NCI-H2029 (cell line): ENCODE data around the gene BET1L.
"Not testable (repeated sequence)": the region's sequence is repeated elsewhere in the genome, so short reads cannot be mapped to it uniquely, and the experiment has no call there.

ENCODE experiments used
- DNase-seq: peaks from one replicate; lab custom pipeline; 2025; lab: John Stamatoyannopoulos, UW

BET1L gene

DNA sequence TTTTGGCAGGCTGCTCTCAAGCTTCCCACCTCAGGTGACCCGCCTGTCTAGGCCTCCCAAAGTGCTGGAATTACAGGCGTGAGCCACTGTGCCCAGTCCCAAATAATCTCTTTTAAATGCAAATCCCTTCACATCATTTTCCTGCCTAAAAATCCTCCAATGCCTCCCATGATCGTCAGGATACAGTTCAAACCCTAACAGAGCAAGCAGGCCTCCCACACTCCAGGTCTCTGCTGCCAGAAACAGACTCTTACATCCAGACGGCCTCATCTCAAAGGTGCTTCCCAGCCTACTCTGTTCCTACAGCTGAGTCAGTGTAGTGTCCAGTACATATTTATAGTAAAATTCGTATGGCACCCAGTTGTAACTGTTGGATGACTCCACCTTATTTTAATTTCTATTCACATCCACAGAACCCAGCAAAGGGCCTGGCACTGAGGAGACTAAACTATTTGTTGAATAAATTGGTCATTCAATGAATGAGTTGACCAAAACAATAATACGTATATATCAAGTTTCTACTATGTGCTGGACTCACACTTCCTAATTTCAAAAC is 20.7 kb upstream of the BET1L start:
- no peak for DNase-seq

DNA sequence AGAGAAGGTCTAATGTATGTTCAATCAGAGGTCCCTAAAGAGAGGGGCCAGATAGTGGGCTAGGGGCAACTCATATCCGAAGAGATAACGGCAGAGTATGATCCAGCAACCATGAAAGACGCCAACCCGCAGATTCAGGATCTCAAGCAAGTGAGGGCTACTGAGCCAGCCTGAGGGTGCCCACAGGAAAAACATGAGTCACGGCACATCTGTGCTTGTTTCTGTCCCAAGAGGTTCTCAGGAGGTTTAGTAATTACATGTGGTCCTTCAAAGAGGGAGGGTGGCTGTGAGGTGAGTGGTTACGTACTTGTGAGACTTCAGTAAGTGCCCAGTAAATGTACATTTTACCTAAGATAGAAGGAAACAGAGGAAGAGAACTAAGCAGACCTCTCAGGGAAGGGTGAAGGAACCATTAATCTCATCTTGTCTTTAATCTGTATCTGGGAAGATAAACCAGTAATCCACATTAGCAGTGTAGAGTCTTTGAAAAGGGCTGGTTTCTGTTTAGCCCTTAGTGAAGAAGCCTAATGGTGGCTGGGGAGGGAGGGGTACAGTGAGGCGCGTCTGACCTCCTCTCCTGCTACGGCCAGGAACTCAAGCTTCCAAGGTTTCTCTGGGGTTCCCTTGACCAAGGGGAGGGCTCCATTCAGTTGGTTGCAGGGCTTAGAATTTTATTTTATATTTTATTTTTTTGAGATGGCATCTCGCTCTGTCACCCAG is 18.7 kb upstream of the BET1L start:
- no peak for DNase-seq

DNA sequence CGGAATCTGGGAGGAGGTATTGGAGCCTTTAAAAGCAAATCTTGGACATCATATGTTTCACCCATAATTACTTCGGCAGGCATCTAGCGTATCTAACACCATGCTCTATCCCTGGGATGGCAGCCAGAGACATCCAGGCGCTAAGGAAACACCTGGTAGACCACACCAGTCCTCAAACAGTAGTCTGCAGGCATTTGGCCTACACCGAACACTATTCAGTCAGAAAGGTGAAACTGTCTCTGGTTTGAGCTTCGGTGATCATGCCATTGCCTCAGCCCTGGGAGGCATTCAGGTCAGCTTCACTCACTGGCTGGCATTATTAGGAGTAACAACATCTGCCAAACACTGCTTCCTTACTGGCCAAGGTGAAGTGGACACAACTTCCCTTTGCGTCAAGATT is 17.2 kb upstream of the BET1L start:
- DNase-seq, result no peak

DNA sequence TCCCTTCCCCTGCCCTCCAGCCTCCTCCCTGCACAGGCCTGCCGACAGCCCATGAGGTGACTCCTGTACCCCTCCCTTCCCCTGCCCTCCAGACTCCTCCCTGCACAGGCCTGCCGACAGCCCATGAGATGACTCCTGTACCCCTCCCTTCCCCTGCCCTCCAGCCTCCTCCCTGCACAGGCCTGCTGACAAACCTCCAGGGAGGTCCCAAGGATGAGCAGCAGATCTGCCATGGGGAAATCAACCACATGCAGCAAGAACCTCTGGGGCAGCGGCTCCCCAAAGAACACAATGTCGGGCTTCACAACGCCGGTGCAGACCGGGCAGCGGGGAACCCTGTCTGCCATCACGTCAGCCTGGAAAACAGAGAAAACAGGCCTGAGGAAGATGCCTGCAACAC is 16.7 kb upstream of the BET1L start:
- no peak for DNase-seq

DNA sequence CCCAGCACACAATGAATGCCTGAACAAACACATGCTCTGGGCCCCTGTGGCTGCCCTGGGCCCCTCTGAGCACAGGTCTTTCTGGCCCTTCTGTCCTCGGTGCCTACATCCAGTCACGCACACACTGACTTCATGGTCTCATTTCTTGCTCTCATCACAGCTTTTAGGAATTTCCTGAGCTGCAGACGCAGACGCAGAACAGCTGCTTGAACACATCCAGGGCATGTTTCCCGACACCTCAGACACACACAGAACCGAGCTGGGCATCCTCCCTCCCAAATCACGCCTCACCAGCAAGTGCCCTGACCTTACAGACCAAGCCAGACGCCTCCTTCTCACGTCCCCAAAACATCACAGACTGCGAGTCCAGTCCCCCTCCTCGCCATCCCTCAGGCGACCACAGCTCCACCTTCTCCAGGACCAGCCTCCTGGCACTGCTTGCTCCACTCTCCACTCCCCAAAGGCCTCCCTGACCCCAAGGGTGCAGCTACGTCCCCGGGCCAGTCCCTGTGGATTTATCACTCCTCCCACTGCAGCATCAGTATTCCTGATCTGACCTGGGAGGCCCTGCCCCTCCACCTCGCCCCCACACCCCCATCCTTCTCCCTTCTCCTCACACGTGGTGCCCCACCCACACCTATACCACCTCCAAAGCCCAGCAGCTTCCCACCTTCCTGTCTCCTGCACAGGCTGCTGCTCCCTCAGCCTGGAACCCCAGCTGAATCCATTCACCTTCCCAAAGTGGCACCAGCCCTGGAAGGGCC is 16.0 kb upstream of the BET1L start:
- DNase-seq, result no peak

DNA sequence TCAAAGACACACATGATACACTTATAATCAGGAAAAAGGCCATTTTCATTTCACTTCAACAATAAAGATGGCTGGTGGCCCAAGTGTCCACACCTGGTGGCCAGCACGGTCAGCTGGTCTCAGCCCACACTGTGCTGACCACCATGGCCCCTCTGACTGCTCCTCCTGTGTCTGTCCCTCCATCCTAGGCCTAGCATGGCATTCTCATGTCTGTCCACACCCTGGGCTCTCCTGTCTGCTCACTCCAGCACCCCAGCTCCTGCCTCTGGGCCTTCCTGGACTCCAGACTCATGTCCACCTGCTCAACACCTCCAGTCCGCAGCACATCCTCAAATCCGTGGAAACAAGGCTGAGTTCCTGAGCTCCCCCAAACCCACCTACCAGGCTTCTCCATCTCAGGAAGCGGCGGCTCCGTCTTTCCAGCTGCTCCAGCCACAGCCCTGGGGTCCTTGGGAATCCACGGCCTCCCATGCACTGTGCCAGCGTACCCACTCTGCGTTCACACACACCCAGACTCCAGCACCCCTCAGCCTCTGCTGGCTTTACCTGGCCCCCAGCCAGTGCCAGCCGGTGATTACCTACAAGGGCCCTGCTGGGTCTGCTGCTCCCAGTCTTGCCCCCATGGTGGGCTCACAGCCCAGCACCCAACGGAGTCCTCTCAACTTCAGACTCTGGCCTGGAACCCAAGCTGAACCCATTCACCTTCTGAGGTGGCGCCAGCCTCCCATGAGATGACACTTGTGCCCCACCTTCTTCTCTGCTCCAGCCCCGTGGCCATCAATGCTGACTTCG is 15.0 kb upstream of the BET1L start:
- no peak for DNase-seq

DNA sequence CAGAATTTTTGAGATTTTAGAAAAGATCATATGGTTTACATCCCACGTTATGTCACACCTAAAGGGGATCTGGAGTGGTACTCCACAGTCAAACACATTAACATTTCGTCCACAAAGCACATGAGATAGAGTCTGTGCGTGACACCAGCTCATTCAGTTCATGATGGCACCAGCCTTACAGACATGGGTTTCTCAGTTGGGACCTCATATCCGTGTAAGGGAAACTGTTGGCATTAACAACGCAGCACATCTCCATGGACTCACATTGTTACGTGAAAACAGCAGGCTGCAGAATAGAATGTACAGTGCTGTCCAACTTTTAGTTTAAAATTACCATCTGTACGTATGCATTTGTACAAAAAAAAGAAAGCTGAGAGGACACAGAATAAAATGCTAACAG is 14.3 kb upstream of the BET1L start:
- no peak for DNase-seq

DNA sequence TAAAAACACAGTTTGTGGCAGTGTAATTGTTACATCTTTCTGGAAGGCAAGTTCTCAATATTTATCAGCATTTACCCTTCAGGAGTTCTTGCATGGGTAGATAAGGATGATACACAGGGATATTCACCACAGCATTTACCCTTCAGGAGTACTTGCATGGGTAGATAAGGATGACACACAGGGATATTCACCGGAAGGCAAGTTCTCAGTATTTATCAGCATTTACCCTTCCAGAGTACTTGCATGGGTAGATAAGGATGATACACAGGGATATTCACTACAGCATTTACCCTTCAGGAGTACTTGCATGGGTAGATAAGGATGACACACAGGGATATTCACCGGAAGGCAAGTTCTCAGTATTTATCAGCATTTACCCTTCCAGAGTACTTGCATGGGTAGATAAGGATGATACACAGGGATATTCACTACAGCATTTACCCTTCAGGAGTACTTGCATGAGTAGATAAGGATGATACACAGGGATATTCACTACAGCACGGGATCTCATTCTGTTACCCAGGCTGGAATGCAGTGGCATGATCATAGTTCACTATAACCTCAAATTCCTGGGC is 13.5 kb upstream of the BET1L start:
- DNase-seq, result not testable (repeated sequence)

DNA sequence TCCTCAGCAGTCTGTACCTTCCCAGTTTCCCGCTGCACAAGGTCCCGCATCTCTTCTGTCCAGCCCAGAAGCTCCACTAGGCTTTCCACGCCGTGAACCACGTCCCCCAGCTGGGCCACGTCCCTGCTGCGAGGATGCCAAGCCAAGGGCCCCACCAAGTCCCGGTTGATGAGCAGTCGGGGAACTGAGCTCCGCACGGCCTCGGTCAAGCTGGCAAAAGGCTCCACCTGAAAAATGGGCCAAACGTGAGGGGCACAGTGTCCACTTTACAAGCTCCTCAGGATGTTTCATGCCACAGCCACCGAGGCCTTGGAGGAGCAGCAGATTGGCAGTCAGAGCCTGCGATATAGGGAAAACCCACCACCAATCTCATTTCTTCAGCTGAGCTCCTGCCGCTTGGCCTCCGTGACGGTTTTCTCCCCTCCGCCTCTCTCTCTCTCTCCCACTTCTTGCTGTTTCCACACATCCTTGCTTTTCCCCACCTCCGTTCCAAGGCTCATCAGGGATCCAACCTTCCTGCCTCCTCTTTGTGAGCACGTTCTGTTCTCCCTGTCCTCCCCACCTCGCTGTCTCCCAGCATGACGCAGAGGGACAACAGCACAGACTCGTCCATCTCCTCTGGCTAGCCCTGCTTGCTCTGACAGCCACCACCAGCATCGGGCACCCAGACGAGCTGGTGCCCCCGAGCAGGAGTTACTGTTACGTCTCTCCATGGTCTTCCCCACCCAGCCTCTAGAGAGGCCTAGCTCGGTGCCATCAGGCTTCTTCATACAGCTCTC is 11.8 kb upstream of the BET1L start:
- no peak for DNase-seq

DNA sequence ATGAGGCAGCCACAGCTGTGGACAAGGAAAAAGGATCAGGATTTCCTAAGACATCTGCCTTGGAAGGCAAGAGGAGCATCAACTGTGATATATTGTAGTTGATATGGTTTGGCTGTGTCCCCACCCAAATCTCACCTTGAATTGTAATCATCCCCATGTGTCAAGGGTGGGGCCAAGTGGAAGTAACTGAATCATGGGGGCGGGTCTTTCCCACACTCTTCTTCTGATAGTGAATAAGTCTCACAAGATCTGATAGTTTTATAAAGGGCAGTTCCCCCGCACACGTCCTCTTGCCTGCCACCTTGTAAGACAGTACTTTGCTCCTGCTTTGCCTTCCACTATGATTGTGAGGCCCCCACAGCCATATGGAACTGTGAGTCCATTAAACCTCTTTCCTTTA is 10.5 kb upstream of the BET1L start:
- no peak for DNase-seq

DNA sequence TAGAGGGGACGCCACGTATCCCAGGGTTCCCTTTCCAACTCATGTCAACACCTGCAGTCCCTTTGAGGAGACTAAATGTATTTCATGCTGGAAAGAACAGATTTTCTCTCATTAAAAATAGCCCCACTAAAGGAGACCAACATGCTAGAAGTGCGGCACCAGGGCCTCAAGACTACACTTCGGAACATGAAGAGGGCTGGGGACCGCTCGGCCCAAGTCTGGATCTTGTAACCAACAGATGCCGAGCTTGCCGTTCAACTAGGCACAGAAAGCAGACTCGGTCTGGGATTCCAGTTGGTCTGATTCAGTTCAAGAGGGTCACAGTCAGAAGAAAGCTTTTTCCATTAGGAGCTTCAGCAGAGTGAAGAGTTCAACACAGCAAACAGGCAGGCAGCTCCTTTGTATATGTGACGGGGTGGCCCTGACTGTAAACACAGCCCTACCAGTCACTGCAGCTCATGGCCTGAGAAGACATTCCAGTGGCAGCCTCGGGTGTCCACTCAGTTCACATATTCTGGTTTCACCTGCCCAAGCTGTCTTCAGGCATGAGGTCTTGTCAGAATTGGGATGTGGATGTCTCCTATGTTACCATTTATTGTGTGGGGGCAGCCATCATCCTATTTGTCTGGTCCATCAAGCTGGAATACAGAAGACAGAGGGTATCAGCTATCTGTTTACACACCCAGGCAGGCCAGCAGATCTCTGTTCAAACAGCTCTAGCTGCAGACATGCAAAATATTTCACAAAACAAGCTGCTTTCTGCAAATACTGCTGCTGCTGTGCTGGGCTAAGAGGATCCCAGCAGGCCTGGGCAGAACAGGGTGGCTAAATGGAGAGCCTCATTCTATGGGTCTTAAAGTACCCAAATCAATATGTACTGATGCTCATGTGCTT is 9.1 kb upstream of the BET1L start:
- no peak for DNase-seq

DNA sequence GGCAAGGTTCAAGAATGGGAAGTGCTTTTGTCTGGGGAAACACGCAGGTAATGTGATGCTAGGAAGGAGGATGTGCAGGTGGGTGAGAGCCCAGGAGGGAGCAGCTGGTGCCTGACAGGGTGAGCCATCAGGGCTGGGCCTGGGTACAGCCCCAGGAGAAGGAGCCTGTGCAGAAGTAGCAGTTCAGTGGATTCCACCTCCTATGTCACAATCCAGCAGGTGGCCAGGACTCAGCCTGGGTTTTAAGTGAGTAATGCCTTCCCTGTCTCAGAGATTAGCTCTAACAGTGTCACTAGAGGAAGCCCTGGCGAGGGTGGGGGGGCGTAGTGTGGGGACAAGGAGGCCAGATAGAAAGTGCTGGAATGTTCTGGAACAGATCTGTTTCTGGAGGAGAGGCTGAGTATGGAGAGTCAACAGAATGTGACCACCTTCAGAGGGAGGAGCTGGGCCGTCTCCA is 8.4 kb upstream of the BET1L start:
- no peak for DNase-seq

DNA sequence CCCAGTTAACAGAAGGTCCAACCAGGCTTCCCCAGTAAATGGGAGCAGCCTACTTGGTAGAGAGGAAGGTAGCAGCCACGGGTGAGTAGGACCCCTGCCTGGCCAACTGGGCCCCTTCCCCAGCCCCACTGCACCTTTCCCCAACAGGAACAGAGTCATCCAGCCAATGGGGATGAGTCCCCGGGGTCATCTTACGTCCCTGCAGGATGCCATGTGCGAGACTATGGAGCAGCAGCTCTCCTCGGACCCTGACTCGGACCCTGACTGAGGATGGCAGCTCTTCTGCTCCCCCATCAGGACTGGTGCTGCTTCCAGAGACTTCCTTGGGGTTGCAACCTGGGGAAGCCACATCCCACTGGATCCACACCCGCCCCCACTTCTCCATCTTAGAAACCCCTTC is 6.9 kb upstream of the BET1L start:
- no peak for DNase-seq

DNA sequence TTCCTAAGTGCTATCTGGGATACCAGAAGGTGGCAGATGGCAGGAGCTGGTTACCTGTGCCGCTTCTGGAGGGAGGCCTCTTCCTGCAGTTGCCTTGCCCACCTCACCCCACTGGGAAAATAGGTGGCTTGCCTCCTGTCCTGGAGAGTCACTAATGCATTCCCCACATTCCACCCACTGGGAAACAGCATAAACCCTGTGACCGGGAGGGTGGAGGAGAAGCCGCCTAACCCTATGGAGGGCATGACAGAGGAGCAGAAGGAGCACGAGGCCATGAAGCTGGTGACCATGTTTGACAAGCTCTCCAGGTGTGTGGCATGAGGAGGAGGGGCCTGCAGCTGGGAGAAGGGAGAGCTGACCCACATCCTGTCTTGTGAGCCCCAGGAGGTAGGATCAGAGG is 5.9 kb upstream of the BET1L start:
- no peak for DNase-seq

DNA sequence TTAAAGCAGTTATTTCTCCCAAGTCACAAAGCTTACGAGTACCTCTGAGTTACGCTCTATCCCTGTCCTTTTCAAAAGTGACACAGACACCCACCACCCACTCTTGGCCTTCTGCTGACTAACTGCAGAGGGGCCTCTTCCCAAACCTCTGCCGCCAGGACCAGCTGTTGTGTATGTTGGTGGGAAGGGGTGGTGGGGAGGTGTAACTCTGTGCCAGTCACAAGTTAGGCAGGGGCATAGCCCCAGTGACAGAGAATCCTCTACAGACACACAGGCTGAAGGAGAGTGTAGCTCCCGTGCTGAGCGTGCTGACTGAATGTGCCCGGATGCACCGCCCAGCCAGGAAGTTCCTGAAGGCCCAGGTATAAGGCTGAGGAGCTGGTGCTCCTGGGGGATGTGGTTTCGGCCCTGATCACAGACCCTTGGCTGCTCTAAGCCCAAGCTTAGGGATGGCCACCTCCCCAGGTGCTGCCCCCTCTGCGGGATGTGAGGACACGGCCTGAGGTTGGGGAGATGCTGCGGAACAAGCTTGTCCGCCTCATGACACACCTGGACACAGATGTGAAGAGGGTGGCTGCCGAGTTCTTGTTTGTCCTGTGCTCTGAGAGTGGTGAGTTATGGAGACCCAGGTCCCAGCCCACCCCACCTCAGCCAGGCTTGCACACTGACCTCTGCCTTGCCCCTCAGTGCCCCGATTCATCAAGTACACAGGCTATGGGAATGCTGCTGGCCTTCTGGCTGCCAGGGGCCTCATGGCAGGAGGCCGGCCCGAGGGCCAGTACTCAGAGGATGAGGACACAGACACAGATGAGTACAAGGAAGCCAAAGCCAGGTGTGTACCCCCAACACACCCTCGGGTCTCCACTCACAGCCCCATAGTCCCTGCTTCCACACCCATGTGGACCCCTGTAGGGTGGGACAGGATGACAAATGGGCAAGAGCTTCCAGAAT is 5.2 kb upstream of the BET1L start:
- no peak for DNase-seq

DNA sequence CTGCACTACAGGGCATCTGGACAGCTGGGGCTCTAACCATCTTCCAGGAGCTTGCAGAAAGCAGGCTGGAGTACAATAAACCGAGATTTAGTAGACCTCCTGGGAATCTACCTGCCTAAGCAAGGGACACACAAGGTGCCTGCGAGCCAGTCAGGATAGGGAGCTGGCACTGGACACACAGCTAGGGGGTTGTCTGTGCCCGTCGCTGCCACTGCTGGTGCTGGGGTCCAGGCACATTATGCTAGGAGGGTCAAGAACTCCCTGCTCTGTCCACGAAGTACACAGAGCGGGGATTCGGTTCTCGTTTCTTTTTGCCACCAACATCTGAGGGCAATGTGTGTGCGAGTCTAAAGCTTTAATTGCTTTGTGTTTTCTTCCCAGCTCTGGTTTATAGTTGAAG is 4.5 kb upstream of the BET1L start:
- no peak for DNase-seq

DNA sequence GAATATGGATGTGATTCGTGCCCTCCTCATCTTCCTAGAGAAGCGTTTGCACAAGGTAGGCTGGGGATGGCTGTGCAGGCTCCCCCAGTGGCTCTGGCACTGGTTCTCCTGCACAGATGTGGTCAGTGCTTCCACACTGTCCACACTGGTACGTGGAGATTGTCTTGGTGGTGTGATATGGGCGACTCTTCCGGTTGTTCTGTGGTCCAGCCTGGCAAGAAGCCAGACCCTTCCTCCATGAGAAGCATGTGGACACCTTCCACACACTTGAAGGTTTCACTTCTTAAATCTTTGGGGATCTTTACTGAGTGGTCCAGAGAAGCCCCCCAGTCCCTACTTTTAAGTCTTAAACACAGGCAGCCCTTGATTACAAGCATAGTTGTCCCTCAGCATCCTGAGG is 4.1 kb upstream of the BET1L start:
- no peak for DNase-seq

DNA sequence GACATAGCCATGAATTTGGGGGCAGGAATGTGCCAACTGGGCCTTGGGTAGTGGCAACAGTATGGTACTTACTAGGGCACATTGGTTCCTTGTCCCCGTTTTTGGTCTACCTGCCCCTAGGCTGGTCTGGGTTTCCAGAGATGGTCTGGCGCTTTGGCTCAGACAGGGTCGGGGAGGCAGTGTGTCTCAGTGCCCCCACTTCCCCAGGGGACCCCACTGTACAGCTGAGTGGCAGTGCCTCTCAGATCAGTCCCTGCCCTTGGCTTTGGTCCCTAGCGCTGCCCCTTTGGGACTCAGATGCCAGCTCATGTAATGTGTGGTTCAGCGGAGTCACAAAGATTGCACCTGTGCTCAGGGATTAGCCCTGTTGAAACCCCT is 3.6 kb upstream of the BET1L start:
- DNase-seq, result no peak

DNA sequence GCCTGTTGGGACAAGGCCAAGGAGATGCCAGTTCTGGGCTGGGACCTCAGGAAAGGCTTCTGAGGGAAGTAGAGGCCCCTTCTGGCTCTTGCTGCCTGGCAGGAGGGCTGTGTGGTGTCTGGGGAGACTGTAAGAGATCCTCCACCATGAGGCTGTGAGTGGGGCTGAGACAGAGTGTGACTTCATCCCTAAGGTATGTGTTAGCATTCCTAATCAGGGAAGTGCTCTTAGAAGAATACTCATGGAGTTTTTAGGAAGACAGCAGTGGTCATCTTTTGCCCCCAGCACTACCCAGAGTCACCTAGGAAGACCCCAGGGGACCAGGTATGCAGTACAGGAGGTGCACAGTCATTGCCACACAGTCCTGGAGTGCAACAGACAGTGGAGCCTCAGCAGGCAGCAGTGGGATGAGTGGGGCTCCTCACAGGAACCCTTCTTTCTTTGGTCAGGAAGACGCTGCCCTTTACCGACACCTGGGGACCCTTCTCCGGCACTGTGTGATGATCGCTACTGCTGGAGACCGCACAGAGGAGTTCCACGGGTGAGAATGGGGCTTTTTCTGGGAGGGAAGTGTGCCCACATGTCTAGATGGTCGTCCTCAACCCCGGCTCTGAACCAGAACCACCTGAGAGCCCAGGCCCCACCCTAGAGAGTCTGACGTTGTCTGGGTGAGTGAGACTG is 3.1 kb upstream of the BET1L start:
- DNase-seq, result no peak
